CD14-positive monocyte (primary cell): ENCODE measurements around the gene ZSWIM3. TPM values are rescaled to one million over a fixed set of nuclear protein-coding genes. Genes with fewer than 3 reads are reported as not detected.

Experiments
- DNase-seq, 3 donors: peaks; one replicate each; pipeline ENCODE4 v3.0.0-alpha.2; 2011 to 2022
- H2AFZ ChIP-seq: 2 replicates; pipeline ENCODE4 v1.6.0; 2012; ENCODE audit warnings: mild to moderate bottlenecking, low read depth, low read length, inconsistent platforms; ENCODE audit not compliant: insufficient read depth, poor library complexity, severe bottlenecking
- H3K27ac ChIP-seq, 2 donors: 1 replicate in 1 of 2; 2 replicates in 1 of 2; pipeline ENCODE4 v1.5.1; 2012 to 2013; ENCODE audit warnings: low read length in 2 of 2, control low read depth in 1 of 2, inconsistent platforms in 1 of 2, low read depth in 1 of 2, mild to moderate bottlenecking in 1 of 2
- H3K27me3 ChIP-seq, 2 donors: one replicate each; pipeline versions ENCODE4 v1.6.0 to v1.6.1; 2011 to 2013; ENCODE audit warnings: low read length in 2 of 2; ENCODE audit not compliant: control insufficient read depth in 2 of 2, insufficient read depth in 2 of 2
- H3K36me3 ChIP-seq, 2 donors: replicated peaks in 1 of 2; 1 replicate in 1 of 2; 2 replicates in 1 of 2; pipeline versions ENCODE4 v1.5.1 to v1.6.1; 2012 to 2013; ENCODE audit warnings: low read length in 2 of 2, control low read depth in 1 of 2, inconsistent platforms in 1 of 2, mild to moderate bottlenecking in 1 of 2; ENCODE audit not compliant: insufficient read depth in 2 of 2, control insufficient read depth in 1 of 2
- H3K4me1 ChIP-seq, 2 donors: 1 replicate in 1 of 2; 2 replicates in 1 of 2; pipeline versions ENCODE4 v1.5.1 to v1.6.1; 2012 to 2013; ENCODE audit warnings: low read length in 2 of 2, control low read depth in 1 of 2, inconsistent platforms in 1 of 2, mild to moderate bottlenecking in 1 of 2, moderate library complexity in 1 of 2; ENCODE audit not compliant: insufficient read depth in 2 of 2, control insufficient read depth in 1 of 2
- H3K4me2 ChIP-seq: replicated peaks from 2 replicates; pipeline ENCODE3; 2012; ENCODE audit warnings: low read length, moderate library complexity, mild to moderate bottlenecking; ENCODE audit not compliant: poor library complexity, severe bottlenecking; ENCODE audit errors: extremely low read depth
- H3K4me3 ChIP-seq, 3 experiments: fragments of 200-600 bp in 1 of 3; sonication (generic) in 1 of 3; replicated peaks in 1 of 3; 1 replicate in 2 of 3; 2 replicates in 1 of 3; pipeline ENCODE4 v1.5.1; 2011 to 2013; ENCODE audit warnings: low read length in 3 of 3, mild to moderate bottlenecking in 3 of 3, control low read depth in 2 of 3, low read depth in 2 of 3, inconsistent platforms in 1 of 3, moderate library complexity in 1 of 3
- H3K79me2 ChIP-seq: 2 replicates; pipeline ENCODE4 v1.6.0; 2012; ENCODE audit warnings: mild to moderate bottlenecking, control low read depth, inconsistent platforms, low read length, moderate library complexity; ENCODE audit not compliant: insufficient read depth
- H3K9ac ChIP-seq: 2 replicates; pipeline ENCODE4 v1.6.0; 2017; ENCODE audit warnings: low read length, mild to moderate bottlenecking; ENCODE audit not compliant: insufficient read depth, poor library complexity, severe bottlenecking
- H3K9me3 ChIP-seq, 2 donors: replicated peaks in 1 of 2; 1 replicate in 1 of 2; 2 replicates in 1 of 2; pipeline versions ENCODE4 v1.5.1 to v1.6.1; 2012 to 2013; ENCODE audit warnings: low read length in 2 of 2, control low read depth in 1 of 2; ENCODE audit not compliant: control insufficient read depth in 1 of 2, insufficient read depth in 1 of 2
- H4K20me1 ChIP-seq: 2 replicates; pipeline ENCODE4 v1.6.0; 2012; ENCODE audit warnings: mild to moderate bottlenecking, low read length, control low read depth, moderate library complexity; ENCODE audit not compliant: insufficient read depth
- H3K27ac Mint-ChIP-seq, 7 donors: one replicate each; pipeline ENCODE4 v1.8.0; 2020; ENCODE audit warnings: mild to moderate bottlenecking in 7 of 7, mixed read lengths in 7 of 7, moderate library complexity in 6 of 7, inconsistent platforms in 2 of 7
- H3K27me3 Mint-ChIP-seq, 3 donors: one replicate each; pipeline ENCODE4 v1.8.0; 2021 to 2022; ENCODE audit warnings: low read depth in 3 of 3, mild to moderate bottlenecking in 3 of 3, mixed read lengths in 3 of 3, moderate library complexity in 3 of 3, inconsistent platforms in 1 of 3
- H3K36me3 Mint-ChIP-seq, 2 donors: one replicate each; pipeline ENCODE4 v1.8.0; 2020; ENCODE audit warnings: mixed read lengths in 2 of 2, inconsistent platforms in 1 of 2, mild to moderate bottlenecking in 1 of 2
- H3K4me1 Mint-ChIP-seq: one replicate; pipeline ENCODE4 v1.8.0; 2020; ENCODE audit warnings: mild to moderate bottlenecking, mixed read lengths
- H3K4me3 Mint-ChIP-seq, 2 donors: one replicate each; pipeline ENCODE4 v1.8.0; 2020; ENCODE audit warnings: mild to moderate bottlenecking in 2 of 2, mixed read lengths in 2 of 2, moderate library complexity in 1 of 2
- H3K9me3 Mint-ChIP-seq, 7 donors: one replicate each; pipeline ENCODE4 v1.8.0; 2020 to 2022; ENCODE audit warnings: mixed read lengths in 7 of 7, mild to moderate bottlenecking in 6 of 7, moderate library complexity in 6 of 7, inconsistent platforms in 2 of 7
- CTCF ChIP-seq: fragments of 200-600 bp; IDR thresholded peaks from one replicate; pipeline ENCODE4 v1.8.0; 2022; ENCODE audit warnings: antibody characterized with exemption, mild to moderate bottlenecking
- WGBS: methylation state at CpG from one replicate; pipeline ENCODE4 v1.1.5; 2013; ENCODE audit warnings: missing lambda C conversion rate; ENCODE audit not compliant: insufficient coverage; 5-methylcytosine and 5-hydroxymethylcytosine counted together
- intact Hi-C, 2 donors: fragments of 100-400 bp; cut with micrococcal nuclease; formaldehyde crosslinking; loops; one replicate each; pipeline versions ENCODE4 v1.15.0 to v1.15.1; 2023
- polyA plus RNA-seq, 3 donors: library from polyadenylated mRNA; depleted of rRNA in 1 of 3; unstranded in 2 of 3; stranded (reverse) in 1 of 3; fragments of 300-500 nt in 2 of 3; fragments of >200 nt in 1 of 3; fragmentation: Illumina TruSeq in 2 of 3; gene quantifications; 1 replicate in 2 of 3; 2 replicates in 1 of 3; pipeline ENCODE4 v1.2.3, GENCODE V29; 2012 to 2021

ZSWIM3 gene
- polyA plus RNA-seq, 3 donors = 0.29 to 1.5 (median 0.64) TPM

GRCh38 chr20:45812157-45813005, 45.0 kb upstream of the ZSWIM3 start, which contains the start of gene UBE2C:
Gene UBE2C, plus strand, starts transcription at chr20:45812644. Its CDS starts 52 bp downstream, at chr20:45812696.
- intact Hi-C loops = loop anchor here in 1 of 2 donors (5.0 to 10.0 kb wide), 2 partner anchors 122 to 160 kb away; partner anchors contain the start of genes PCIF1 and ZNF335
- Mint-ChIP-seq H3K9me3 (peaks cover 0 to 3% (median 0%) of the 10 kb centered on the region in 7 donors), H3K4me1 (peaks cover 22% of the 10 kb centered on the region), H3K27me3 (no peaks in the 10 kb centered on the region), H3K4me3 (peak within 1 kb of the TSS; percentile 67 to 84), H3K27ac (peak within 1 kb of the TSS; percentile 34 to 91 (median 75)), H3K36me3 (peaks cover 50 to 60% of the 10 kb centered on the region in 2 donors)
- peak within 1 kb of the TSS; percentile 57 to 85 (median 80) for H3K4me3 ChIP-seq
- peak within 1 kb of the TSS; percentile 52 for H3K9ac ChIP-seq
- H3K27ac ChIP-seq = peak within 1 kb of the TSS in 1 of 2 donors; percentile 65
- peaks cover 40% of the 10 kb centered on the region for H4K20me1 ChIP-seq
- H2AFZ ChIP-seq = peak within 1 kb of the TSS; percentile 81
- DNase-seq = peak; percentile 95 to 100 (median 97)
- H3K9me3 ChIP-seq = no peaks in the 10 kb centered on the region
- H3K36me3 ChIP-seq = peaks cover 46 to 66% of the 10 kb centered on the region in 2 donors
- 3% methylated on average over 65 of the region's 65 CpGs for WGBS
- peak within 1 kb of the TSS; percentile 99 for H3K4me2 ChIP-seq
- peaks cover 18 to 24% of the 10 kb centered on the region in 2 donors for H3K4me1 ChIP-seq
- no peaks in the 10 kb centered on the region for H3K27me3 ChIP-seq
- peaks cover 38% of the 10 kb centered on the region for H3K79me2 ChIP-seq
- TF ChIP-seq CTCF = no peak

GRCh38 chr20:45813006-45813340, 44.4 kb upstream of the ZSWIM3 start:
- H2AFZ ChIP-seq = peak overlapping the region; percentile 81
- WGBS = 24% methylated on average over 11 of the region's 11 CpGs

More at GRCh38 chr20:45813006-45813340, 44.4 kb upstream of the ZSWIM3 start:
- Mint-ChIP-seq H3K4me1 (peaks cover 22% of the 10 kb centered on the region), H3K36me3 (peaks cover 44 to 57% of the 10 kb centered on the region in 2 donors), H3K9me3 (peaks cover 0 to 3% (median 0%) of the 10 kb centered on the region in 7 donors), H3K4me3 (peak overlapping the region; percentile 67 to 84), H3K27me3 (peaks cover 0 to 1% (median 0%) of the 10 kb centered on the region in 3 donors), H3K27ac (peak overlapping the region in 6 of 7 donors; percentile 2 to 70 (median 54))
- H3K27me3 ChIP-seq = no peaks in the 10 kb centered on the region
- H3K4me3 ChIP-seq = peak overlapping the region; percentile 57 to 85 (median 80)
- peak overlapping the region; percentile 52 for H3K9ac ChIP-seq
- peaks cover 38% of the 10 kb centered on the region for H3K79me2 ChIP-seq
- intact Hi-C loops = loop anchor here in 1 of 2 donors (5.0 to 10.0 kb wide), 2 partner anchors 122 to 159 kb away; partner anchors contain the start of genes PCIF1 and ZNF335
- TF ChIP-seq CTCF = no peak
- peak overlapping the region; percentile 99 for H3K4me2 ChIP-seq
- peaks cover 40 to 62% of the 10 kb centered on the region in 2 donors for H3K36me3 ChIP-seq
- peaks cover 40% of the 10 kb centered on the region for H4K20me1 ChIP-seq
- peak overlapping the region in 1 of 2 donors; percentile 65 for H3K27ac ChIP-seq
- H3K9me3 ChIP-seq = no peaks in the 10 kb centered on the region
- H3K4me1 ChIP-seq = peaks cover 18 to 24% of the 10 kb centered on the region in 2 donors
- DNase-seq = no peak
